GM12872 (cell line): ENCODE data around the gene PTTG1IP.
A peak's percentile ranks its signal among the peaks of the same experiment; 100 is the strongest.

Source experiments
- TF ChIP-seq, protein P1 (sequence below): IDR thresholded peaks from 3 replicates; pipeline ENCODE4 v1.5.1; 2011; ENCODE audit warnings: low read depth, mild to moderate bottlenecking, low read length, moderate library complexity; ENCODE audit not compliant: insufficient read depth

PTTG1IP gene

GRCh38 chr21:44848821-44849521, 24.5 kb downstream of the PTTG1IP start:
- TF ChIP-seq, protein P1, sequence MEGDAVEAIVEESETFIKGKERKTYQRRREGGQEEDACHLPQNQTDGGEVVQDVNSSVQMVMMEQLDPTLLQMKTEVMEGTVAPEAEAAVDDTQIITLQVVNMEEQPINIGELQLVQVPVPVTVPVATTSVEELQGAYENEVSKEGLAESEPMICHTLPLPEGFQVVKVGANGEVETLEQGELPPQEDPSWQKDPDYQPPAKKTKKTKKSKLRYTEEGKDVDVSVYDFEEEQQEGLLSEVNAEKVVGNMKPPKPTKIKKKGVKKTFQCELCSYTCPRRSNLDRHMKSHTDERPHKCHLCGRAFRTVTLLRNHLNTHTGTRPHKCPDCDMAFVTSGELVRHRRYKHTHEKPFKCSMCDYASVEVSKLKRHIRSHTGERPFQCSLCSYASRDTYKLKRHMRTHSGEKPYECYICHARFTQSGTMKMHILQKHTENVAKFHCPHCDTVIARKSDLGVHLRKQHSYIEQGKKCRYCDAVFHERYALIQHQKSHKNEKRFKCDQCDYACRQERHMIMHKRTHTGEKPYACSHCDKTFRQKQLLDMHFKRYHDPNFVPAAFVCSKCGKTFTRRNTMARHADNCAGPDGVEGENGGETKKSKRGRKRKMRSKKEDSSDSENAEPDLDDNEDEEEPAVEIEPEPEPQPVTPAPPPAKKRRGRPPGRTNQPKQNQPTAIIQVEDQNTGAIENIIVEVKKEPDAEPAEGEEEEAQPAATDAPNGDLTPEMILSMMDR: no peak

DNA sequence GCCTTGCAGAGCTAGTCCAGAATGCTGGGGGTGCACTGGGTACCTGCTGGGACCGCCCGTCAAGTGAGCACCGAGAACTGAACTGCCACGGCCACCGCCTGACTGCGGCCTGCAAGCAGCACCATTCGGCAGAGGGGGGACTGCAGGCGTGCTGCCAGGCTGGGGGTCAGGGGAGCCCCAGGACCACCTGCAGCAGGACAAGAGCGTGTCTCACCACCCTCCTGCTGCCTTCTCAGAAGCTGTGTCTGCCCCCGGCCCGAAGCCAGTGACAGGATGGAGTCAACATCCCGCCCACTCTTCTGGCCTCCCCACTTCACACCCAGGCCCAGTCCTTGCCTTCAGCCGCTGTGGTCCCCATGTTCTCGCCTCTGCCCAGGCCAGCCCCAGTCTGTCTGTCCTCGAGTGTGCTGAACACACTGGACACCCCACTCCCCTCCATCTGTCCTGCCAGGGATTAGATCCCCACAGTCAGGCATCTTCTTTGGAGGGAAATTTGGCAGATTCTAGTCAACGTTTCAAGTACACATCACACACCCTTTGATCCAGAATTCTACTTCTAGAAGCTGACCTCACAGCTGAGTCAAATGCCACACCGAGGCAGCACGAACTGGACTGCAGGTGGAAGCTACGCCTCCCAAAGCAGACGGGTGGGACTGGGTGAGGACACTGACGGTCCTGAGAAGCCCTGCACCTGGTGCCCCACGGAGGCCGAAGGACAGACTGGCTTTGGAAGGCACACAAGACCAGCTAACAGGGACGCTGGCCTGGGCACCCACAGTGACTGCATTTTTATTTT, 26.0 kb downstream of the PTTG1IP start:
- TF ChIP-seq, protein P1: no peak

DNA sequence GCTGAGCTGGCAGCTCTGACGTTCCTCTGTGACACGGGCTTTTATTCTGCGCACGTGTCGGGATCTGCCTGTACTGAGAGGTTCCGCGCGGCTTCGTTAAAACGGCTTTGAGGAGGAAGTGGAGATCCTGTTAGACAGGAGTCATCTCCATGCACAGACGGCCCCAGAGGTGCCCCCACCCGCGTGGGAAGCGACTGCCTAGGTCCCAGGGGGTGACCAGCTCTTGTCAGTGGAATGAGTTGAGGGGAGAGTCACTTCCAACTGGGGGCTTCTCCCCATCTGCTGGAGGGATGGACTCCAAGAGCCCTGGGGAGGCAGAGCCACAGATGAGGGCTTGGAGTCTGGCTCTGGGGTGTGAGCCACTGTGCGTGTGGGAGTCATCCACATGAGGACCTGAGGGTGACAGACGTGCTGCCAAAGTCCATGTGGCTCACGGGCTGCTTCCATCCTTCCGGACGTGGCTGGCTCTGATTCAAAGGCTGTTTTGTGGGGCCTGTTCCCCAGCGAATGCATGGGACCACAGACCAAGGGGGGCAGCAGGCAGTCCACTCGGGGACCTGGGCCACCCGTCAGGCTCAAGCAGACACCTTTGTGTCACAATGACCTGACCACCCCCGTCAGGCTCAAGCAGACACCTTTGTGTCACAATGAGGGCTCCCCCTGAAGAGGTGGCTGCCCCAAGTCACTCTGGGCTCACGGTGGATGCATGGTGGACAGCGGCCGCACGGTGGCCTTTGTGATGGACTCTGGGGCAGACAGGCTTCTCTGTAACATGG, 26.8 kb downstream of the PTTG1IP start:
- TF ChIP-seq, protein P1: no peak

DNA sequence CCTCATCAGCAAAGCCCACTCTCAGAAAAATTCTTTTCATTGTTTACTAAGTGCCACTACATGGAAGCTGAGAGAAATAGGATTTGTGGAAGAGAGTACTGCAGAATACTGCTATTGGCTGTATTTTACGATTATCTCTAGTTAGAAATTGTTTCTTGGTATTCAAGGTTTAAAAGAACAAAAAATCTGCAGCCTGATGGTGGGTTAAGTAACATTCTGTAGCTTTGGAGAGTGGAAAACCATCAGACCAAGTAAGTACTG, 27.3 kb downstream of the PTTG1IP start:
- TF ChIP-seq, protein P1: no peak

DNA sequence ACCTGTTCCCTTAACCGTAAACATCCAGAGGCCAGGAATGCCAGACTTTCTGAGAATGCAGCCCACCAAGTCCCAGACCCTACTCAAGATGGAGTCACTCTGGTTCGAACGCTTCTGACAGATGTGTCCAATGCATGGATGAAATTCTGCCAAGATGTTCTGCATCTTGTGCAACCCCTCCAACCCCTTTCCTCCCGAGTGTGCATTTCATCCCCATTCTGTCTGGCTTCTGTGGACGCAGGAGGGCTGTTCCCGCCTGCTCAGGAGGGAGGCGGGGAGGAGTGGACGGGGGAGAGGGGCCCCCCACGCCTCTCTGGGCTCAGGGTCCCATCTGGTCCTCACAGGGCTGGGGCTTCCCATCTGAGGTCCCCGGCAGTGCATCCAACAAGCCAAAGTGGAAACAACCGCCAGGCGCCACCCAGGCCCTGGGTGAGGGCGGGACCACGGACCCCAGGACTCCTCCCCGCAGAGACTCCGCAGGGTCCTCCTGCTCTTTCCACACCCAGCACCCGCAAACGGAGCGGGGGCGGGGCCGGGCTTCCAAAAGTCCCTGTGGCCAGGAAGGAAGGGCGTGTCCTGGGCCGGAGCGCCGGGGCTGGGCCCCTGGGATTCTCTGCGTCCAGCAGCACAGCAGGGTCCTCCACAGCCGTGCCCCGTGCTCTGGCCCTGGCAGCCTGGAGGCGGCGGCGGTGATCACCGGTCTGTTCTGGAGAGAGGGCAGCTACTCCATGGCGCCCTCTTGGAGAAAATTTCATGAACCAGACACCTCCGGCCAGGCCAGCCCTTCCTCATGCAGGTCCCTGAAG, 27.9 kb downstream of the PTTG1IP start:
- TF ChIP-seq, protein P1: peak; percentile 61

DNA sequence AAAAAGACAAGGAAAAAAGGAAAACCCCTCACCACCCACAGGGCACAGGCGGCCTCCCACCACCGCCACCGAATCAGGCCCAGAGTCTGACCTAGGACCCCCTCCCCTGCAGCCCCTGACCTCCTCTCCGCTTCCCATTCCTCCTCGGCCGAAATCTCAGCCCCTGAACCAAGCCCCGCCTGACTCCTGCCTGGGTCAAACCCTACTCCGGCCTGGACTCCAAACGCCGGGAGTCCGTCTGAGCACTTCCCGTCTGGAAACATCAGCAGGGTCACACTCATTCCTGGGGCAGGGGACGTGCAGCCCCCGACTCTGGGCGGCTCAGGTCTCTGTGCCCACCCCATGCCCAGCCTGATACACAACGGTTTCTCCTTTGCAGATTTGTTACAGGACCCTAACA, 29.2 kb downstream of the PTTG1IP start:
- TF ChIP-seq, protein P1: no peak
